ENCODE results near the gene LCN12.

LCN12 gene

GRCh38 chr9:136917902-136918301, 34.2 kb upstream of the LCN12 start:
- Histone ChIP-seq H3K79me2 (ENCODE audit: low read length) (peaks cover 3% of the 10 kb centered on the region; the same call in 1 of the 2 replicates), H4K20me1 (ENCODE audit: insufficient read depth, low read length) (no peaks in the 10 kb centered on the region), H2AFZ (ENCODE audit: low read depth, low read length) (no peak overlapping the region), H3K27me3 (ENCODE audit: low read depth, low read length) (no peaks in the 10 kb centered on the region), H3K9ac (ENCODE audit: low read length) (no peak overlapping the region), H3K4me3 (ENCODE audit: low read length) (no peak overlapping the region), H3K4me2 (ENCODE audit: low read length) (no peak overlapping the region), H3K4me1 (ENCODE audit: low read length) (no peaks in the 10 kb centered on the region), H3K27ac (ENCODE audit: low read length) (no peak overlapping the region), H3K9me3 (ENCODE audit: insufficient read depth, low read length) (no peaks in the 10 kb centered on the region), H3K36me3 (replicated peaks; ENCODE audit: low read depth, low read length) (peaks cover 54% of the 10 kb centered on the region)
- TF ChIP-seq, protein P1, sequence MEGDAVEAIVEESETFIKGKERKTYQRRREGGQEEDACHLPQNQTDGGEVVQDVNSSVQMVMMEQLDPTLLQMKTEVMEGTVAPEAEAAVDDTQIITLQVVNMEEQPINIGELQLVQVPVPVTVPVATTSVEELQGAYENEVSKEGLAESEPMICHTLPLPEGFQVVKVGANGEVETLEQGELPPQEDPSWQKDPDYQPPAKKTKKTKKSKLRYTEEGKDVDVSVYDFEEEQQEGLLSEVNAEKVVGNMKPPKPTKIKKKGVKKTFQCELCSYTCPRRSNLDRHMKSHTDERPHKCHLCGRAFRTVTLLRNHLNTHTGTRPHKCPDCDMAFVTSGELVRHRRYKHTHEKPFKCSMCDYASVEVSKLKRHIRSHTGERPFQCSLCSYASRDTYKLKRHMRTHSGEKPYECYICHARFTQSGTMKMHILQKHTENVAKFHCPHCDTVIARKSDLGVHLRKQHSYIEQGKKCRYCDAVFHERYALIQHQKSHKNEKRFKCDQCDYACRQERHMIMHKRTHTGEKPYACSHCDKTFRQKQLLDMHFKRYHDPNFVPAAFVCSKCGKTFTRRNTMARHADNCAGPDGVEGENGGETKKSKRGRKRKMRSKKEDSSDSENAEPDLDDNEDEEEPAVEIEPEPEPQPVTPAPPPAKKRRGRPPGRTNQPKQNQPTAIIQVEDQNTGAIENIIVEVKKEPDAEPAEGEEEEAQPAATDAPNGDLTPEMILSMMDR (IDR thresholded peaks at IDR 0.05; ENCODE audit: low read depth, low read length) = no peak
- TF ChIP-seq EZH2phosphoT487 (IDR thresholded peaks at IDR 0.05; ENCODE audit: low read depth) = no peak

DNA sequence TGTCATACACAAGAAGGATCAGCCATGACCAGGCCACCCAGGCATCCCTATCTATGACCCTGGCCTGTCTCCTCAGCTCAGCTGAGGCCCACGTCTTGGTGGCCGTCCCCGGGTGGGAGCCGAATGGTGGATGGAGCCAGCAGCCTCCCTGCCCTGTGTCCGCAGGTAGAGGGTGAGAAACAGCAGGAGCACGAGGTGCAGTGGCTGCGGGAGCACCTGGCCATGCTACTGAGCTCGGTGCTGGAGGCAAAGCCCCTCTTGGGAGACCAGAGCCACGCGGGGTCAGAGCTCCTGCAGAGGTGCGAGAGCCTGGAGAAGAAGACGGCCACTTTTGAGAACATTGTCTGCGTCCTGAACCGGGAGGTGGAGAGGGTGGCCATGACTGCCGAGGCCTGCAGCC, 32.0 kb upstream of the LCN12 start:
- Histone ChIP-seq H3K36me3 (replicated peaks; ENCODE audit: low read depth, low read length) (peaks cover 50% of the 10 kb centered on the region), H2AFZ (ENCODE audit: low read depth, low read length) (no peak overlapping the region), H3K4me2 (ENCODE audit: low read length) (no peak overlapping the region), H3K9ac (ENCODE audit: low read length) (no peak overlapping the region), H3K79me2 (ENCODE audit: low read length) (no peaks in the 10 kb centered on the region), H3K27me3 (ENCODE audit: low read depth, low read length) (no peaks in the 10 kb centered on the region), H3K9me3 (ENCODE audit: insufficient read depth, low read length) (no peaks in the 10 kb centered on the region), H4K20me1 (ENCODE audit: insufficient read depth, low read length) (no peaks in the 10 kb centered on the region), H3K4me1 (ENCODE audit: low read length) (no peaks in the 10 kb centered on the region), H3K27ac (ENCODE audit: low read length) (no peak overlapping the region), H3K4me3 (ENCODE audit: low read length) (no peak overlapping the region)
- TF ChIP-seq, protein P1 (IDR thresholded peaks at IDR 0.05; ENCODE audit: low read depth, low read length) = no peak
- TF ChIP-seq EZH2phosphoT487 (IDR thresholded peaks at IDR 0.05; ENCODE audit: low read depth) = no peak

DNA sequence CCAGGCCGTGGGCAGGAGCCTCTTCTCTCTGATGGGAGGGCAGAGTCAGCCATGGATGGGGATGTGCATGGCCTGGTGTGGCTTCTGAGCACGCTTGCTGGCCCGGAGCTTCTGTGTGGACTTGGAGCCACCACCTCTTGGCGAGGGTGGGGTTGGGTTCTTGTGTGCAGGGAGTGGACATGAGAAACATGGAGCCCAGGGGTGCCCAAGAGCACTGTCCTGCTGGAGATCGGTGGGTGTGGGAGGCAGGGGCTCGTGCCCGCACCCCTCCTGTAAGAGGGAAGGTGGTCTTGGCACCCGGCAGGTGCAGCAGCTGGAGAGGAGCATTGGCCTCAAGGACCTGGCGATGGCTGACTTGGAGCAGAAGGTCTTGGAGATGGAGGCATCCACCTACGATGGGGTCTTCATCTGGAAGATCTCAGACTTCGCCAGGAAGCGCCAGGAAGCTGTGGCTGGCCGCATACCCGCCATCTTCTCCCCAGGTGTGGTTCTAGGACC, 31.3 kb upstream of the LCN12 start:
- Histone ChIP-seq H3K4me3 (ENCODE audit: low read length) (no peak overlapping the region), H3K27me3 (ENCODE audit: low read depth, low read length) (no peaks in the 10 kb centered on the region), H3K79me2 (ENCODE audit: low read length) (no peaks in the 10 kb centered on the region), H2AFZ (ENCODE audit: low read depth, low read length) (no peak overlapping the region), H3K4me2 (ENCODE audit: low read length) (no peak overlapping the region), H3K4me1 (ENCODE audit: low read length) (no peaks in the 10 kb centered on the region), H3K9me3 (ENCODE audit: insufficient read depth, low read length) (no peaks in the 10 kb centered on the region), H3K27ac (ENCODE audit: low read length) (no peak overlapping the region), H3K36me3 (replicated peaks; ENCODE audit: low read depth, low read length) (peaks cover 46% of the 10 kb centered on the region), H4K20me1 (ENCODE audit: insufficient read depth, low read length) (no peaks in the 10 kb centered on the region), H3K9ac (ENCODE audit: low read length) (no peak overlapping the region)
- TF ChIP-seq, protein P1 (IDR thresholded peaks at IDR 0.05; ENCODE audit: low read depth, low read length) = no peak
- no peak for TF ChIP-seq EZH2phosphoT487 (IDR thresholded peaks at IDR 0.05; ENCODE audit: low read depth)

- H3K79me2 ChIP-seq (ENCODE audit: low read length) = no peaks in the 10 kb centered on the region
- H3K9me3 ChIP-seq (ENCODE audit: insufficient read depth, low read length) = no peaks in the 10 kb centered on the region
- H2AFZ ChIP-seq (ENCODE audit: low read depth, low read length) = no peak overlapping the region
- no peak overlapping the region for H3K9ac ChIP-seq (ENCODE audit: low read length)
- H3K27me3 ChIP-seq (ENCODE audit: low read depth, low read length) = no peaks in the 10 kb centered on the region
- no peak overlapping the region for H3K4me3 ChIP-seq (ENCODE audit: low read length)
- no peaks in the 10 kb centered on the region for H4K20me1 ChIP-seq (ENCODE audit: insufficient read depth, low read length)
- H3K4me1 ChIP-seq (ENCODE audit: low read length) = no peaks in the 10 kb centered on the region
- no peak overlapping the region for H3K4me2 ChIP-seq (ENCODE audit: low read length)
- TF ChIP-seq, protein P1 (IDR thresholded peaks at IDR 0.05; ENCODE audit: low read depth, low read length) = no peak
- TF ChIP-seq EZH2phosphoT487 (IDR thresholded peaks at IDR 0.05; ENCODE audit: low read depth) = no peak
- peaks cover 47% of the 10 kb centered on the region for H3K36me3 ChIP-seq (replicated peaks; ENCODE audit: low read depth, low read length)
- no peak overlapping the region for H3K27ac ChIP-seq (ENCODE audit: low read length)
Measured at GRCh38 chr9:136921307-136921706, 30.8 kb upstream of the LCN12 start.
